Measurements from ENCODE around the gene CDS2. TPM values are rescaled to one million over a fixed set of nuclear protein-coding genes. Genes with fewer than 3 reads are reported as not detected.

The CDS2 gene
- total RNA-seq, 1 experiment from 2014 or later: 31.2 TPM

DNA sequence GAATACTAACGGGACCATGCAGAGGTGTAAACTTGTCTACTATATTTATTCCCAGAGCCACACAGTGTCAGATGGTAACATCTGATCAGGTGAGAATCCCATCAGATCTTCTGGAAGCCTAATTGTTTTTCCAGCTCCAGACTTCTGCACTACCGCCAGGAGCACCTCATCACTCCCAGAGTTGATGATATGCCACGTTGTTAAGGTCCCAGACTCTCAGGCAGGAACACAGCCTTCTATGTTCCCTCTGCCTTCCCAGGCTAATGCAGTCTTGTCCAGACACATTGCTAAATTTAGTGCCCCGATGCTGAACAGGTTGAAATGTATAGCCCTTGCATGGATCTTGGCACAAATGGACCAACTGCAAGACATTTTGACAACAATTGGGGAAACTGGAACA is 103.7 kb downstream of the CDS2 start:
- H3K36me3 ChIP-seq: no peaks in the 10 kb centered on the region
- no peaks in the 10 kb centered on the region for H3K4me1 ChIP-seq (replicated peaks)
- H3K4me3 ChIP-seq: no peak overlapping the region
- H3K9me3 ChIP-seq (replicated peaks): no peaks in the 10 kb centered on the region
- peaks cover 17% of the 10 kb centered on the region; the same call in 1 of the 2 replicates for H3K27me3 ChIP-seq (replicated peaks)
- no peak overlapping the region for H3K27ac ChIP-seq
- no peak for DNase-seq (ENCODE audit: low read depth in 1 of 2, low spot score in 2 of 2)

DNA sequence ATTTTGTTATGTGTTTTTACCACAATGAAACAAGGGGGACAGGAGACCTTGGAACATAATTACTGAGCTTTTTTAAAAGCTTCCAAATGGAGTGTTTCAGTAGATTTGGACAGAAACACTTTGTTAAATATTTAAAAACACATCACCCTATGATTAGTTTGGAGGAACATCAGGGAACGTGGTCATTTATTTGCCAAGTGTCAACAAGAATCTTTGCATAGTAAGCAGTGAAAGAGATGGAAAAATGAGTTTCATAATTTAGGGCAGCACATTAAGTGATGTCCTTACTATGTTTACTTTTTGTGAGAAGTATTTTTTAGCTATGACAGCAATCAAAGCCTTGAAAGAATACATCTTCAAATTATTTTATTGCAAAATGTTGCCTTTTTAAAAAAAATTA is 107.3 kb downstream of the CDS2 start:
- H3K27ac ChIP-seq: no peak overlapping the region
- H3K4me3 ChIP-seq: no peak overlapping the region
- H3K4me1 ChIP-seq (replicated peaks): no peaks in the 10 kb centered on the region
- DNase-seq (ENCODE audit: low read depth in 1 of 2, low spot score in 2 of 2): no peak
- no peaks in the 10 kb centered on the region for H3K9me3 ChIP-seq (replicated peaks)
- H3K36me3 ChIP-seq: no peaks in the 10 kb centered on the region
- peaks cover 15% of the 10 kb centered on the region; the same call in 1 of the 2 replicates for H3K27me3 ChIP-seq (replicated peaks)

DNA sequence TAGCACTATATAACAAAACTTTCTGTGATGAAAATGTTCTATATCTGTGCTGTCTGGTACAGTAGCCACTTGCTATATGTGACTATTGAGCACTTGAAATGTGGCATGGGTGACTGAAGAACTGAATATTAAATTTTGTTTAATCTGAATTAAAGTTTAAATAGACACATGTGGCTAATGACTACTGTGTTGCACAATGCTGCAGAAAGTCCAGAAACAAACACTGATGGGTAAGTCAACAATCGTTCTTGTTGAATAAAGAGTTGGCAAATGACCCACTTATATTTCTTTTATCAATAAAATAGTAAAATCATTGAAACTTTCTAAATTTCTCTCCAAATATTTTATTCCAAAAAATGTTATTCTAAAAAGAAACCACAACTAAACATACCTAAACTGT is 108.2 kb downstream of the CDS2 start:
- Histone ChIP-seq H3K4me3 (no peak overlapping the region), H3K4me1 (replicated peaks) (no peaks in the 10 kb centered on the region), H3K27me3 (replicated peaks) (peaks cover 15% of the 10 kb centered on the region; the same call in 1 of the 2 replicates), H3K27ac (no peak overlapping the region), H3K9me3 (replicated peaks) (no peaks in the 10 kb centered on the region), H3K36me3 (no peaks in the 10 kb centered on the region)
- DNase-seq (ENCODE audit: low read depth in 1 of 2, low spot score in 2 of 2): no peak

Other genes starting within 250 kb of the CDS2 start
- gene SLC23A2, start 125.5 kb upstream of the CDS2 start, total RNA-seq (2014; rRNA removed; shearing (Covaris generic)): 5.9 and 10.4 TPM in 2 replicates
- gene TMEM230, start 13.9 kb upstream of the CDS2 start, total RNA-seq (2014; rRNA removed; shearing (Covaris generic)): 95.2 and 139 TPM in 2 replicates
- gene PCNA, start 7.0 kb upstream of the CDS2 start, total RNA-seq (2014; rRNA removed; shearing (Covaris generic)): 391 and 409 TPM in 2 replicates
- gene PROKR2, start 189.9 kb downstream of the CDS2 start, total RNA-seq (2014; rRNA removed; shearing (Covaris generic)): not detected in 2 replicates

Data from SJSA1 (cell line).